ENCODE results near the gene ZNF383.

DNA sequence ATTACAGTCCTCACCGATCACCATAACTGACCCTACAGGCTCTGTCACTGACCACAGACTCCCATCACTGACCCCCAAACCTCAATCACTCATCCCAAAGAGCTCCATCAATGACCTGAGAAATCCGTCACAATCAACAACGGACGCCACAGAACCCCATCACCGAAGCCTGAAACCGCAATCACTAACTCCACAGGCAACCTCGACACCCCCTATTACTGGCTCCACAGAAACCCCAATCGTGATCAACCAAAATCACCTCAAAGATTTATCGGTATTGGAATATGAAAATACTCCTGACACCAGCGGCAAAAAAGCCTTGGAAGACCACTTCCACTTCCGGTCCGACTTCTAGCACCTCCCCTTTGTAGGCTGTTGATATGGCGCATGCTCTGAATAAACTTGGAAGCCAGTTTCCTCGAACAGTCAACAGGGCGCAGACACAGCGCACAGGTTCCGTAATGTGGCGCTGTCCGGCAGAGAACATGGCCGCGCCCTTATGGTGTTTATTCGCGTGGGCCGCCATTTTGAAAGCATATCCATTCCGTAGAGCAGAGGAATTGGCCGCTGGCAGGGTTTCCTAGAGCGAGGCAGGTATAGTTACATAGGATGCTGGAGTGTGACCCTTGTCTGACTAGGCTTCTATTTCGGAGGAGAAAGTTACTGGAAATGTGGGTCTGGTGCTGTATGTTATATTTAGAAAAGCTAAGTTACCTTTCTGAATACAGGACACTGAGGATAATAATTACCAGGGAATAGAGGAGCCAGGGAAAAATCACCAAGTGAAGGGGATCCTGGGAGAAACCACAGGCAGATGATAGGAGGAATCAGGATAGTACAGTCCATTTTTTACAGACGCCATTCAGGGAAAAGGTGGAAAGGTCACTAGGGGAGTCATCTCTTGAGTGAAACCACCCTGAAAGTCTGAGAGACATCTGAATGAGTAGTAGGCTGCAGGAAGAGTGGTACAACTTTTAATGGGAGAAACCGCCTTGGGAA lies 45.3 kb upstream of the ZNF383 start, which contains the start of gene ZNF585A:
- peak; percentile 99 for TF ChIP-seq YY1 (IDR thresholded peaks at IDR 0.05; ENCODE audit: extremely low read depth, insufficient replicate concordance, low read depth, low read length)
- TF ChIP-seq POLR2A (IDR thresholded peaks at IDR 0.05; ENCODE audit: borderline replicate concordance, extremely low read depth, insufficient read depth, insufficient read length): no peak
- no peak for TF ChIP-seq ZNF274 (IDR thresholded peaks at IDR 0.05; ENCODE audit: low read depth, low read length)
- TF ChIP-seq, protein P1, sequence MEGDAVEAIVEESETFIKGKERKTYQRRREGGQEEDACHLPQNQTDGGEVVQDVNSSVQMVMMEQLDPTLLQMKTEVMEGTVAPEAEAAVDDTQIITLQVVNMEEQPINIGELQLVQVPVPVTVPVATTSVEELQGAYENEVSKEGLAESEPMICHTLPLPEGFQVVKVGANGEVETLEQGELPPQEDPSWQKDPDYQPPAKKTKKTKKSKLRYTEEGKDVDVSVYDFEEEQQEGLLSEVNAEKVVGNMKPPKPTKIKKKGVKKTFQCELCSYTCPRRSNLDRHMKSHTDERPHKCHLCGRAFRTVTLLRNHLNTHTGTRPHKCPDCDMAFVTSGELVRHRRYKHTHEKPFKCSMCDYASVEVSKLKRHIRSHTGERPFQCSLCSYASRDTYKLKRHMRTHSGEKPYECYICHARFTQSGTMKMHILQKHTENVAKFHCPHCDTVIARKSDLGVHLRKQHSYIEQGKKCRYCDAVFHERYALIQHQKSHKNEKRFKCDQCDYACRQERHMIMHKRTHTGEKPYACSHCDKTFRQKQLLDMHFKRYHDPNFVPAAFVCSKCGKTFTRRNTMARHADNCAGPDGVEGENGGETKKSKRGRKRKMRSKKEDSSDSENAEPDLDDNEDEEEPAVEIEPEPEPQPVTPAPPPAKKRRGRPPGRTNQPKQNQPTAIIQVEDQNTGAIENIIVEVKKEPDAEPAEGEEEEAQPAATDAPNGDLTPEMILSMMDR (IDR thresholded peaks at IDR 0.05 in 2 of 3, conservative IDR thresholded peaks at IDR 0.05 in 1 of 3; ENCODE audit: borderline replicate concordance in 1 of 3, insufficient read depth in 1 of 3, low read depth in 2 of 3, low read length in 2 of 3): peak in 1 of 3 experiments; percentile 8; a peak in 1 of 6 replicates
- TF ChIP-seq, protein P2, sequence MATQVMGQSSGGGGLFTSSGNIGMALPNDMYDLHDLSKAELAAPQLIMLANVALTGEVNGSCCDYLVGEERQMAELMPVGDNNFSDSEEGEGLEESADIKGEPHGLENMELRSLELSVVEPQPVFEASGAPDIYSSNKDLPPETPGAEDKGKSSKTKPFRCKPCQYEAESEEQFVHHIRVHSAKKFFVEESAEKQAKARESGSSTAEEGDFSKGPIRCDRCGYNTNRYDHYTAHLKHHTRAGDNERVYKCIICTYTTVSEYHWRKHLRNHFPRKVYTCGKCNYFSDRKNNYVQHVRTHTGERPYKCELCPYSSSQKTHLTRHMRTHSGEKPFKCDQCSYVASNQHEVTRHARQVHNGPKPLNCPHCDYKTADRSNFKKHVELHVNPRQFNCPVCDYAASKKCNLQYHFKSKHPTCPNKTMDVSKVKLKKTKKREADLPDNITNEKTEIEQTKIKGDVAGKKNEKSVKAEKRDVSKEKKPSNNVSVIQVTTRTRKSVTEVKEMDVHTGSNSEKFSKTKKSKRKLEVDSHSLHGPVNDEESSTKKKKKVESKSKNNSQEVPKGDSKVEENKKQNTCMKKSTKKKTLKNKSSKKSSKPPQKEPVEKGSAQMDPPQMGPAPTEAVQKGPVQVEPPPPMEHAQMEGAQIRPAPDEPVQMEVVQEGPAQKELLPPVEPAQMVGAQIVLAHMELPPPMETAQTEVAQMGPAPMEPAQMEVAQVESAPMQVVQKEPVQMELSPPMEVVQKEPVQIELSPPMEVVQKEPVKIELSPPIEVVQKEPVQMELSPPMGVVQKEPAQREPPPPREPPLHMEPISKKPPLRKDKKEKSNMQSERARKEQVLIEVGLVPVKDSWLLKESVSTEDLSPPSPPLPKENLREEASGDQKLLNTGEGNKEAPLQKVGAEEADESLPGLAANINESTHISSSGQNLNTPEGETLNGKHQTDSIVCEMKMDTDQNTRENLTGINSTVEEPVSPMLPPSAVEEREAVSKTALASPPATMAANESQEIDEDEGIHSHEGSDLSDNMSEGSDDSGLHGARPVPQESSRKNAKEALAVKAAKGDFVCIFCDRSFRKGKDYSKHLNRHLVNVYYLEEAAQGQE (IDR thresholded peaks at IDR 0.05; ENCODE audit: low read depth): no peak
- TF ChIP-seq, protein P3, sequence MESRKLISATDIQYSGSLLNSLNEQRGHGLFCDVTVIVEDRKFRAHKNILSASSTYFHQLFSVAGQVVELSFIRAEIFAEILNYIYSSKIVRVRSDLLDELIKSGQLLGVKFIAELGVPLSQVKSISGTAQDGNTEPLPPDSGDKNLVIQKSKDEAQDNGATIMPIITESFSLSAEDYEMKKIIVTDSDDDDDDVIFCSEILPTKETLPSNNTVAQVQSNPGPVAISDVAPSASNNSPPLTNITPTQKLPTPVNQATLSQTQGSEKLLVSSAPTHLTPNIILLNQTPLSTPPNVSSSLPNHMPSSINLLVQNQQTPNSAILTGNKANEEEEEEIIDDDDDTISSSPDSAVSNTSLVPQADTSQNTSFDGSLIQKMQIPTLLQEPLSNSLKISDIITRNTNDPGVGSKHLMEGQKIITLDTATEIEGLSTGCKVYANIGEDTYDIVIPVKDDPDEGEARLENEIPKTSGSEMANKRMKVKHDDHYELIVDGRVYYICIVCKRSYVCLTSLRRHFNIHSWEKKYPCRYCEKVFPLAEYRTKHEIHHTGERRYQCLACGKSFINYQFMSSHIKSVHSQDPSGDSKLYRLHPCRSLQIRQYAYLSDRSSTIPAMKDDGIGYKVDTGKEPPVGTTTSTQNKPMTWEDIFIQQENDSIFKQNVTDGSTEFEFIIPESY (IDR thresholded peaks at IDR 0.05; ENCODE audit: extremely low read depth, insufficient replicate concordance, low read length): no peak
- no peak for TF ChIP-seq ZFX (IDR thresholded peaks at IDR 0.05)
- no peak for TF ChIP-seq EZH2 (IDR thresholded peaks at IDR 0.05)
- TF ChIP-seq, protein P4, sequence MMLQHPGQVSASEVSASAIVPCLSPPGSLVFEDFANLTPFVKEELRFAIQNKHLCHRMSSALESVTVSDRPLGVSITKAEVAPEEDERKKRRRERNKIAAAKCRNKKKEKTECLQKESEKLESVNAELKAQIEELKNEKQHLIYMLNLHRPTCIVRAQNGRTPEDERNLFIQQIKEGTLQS (IDR thresholded peaks at IDR 0.05): no peak

Measured in HCT116 (cell line).